Right atrium auricular region (tissue), 2 donors: ENCODE measurements around the gene CLIP1. TPM values are rescaled to one million over a fixed set of nuclear protein-coding genes. Genes with fewer than 3 reads are reported as not detected.

Experiments
- DNase-seq: peaks from one replicate; pipeline ENCODE4 v3.0.0-alpha.2; 2019; ENCODE audit warnings: low spot score
- H3K27ac ChIP-seq, 2 donors: fragments of 200-600 bp; sonication (generic); 1 replicate in 1 of 2; 2 replicates in 1 of 2; pipeline ENCODE4 v1.5.1; 2016 to 2019
- H3K27me3 ChIP-seq, 2 donors: fragments of 200-600 bp; sonication (generic); one replicate each; pipeline versions ENCODE4 v1.5.1 to v1.6.0; 2017 to 2019
- H3K36me3 ChIP-seq: fragments of 200-600 bp; sonication (generic); one replicate; pipeline ENCODE4 v1.5.1; 2016
- H3K4me1 ChIP-seq, 2 donors: fragments of 200-600 bp; sonication (generic); one replicate each; pipeline versions ENCODE4 v1.5.1 to v1.6.0; 2017 to 2019
- H3K4me3 ChIP-seq, 2 donors: fragments of 200-600 bp; sonication (generic); 1 replicate in 1 of 2; 2 replicates in 1 of 2; pipeline ENCODE4 v1.5.1; 2017 to 2019; ENCODE audit warnings: mild to moderate bottlenecking in 1 of 2, moderate library complexity in 1 of 2
- H3K9me3 ChIP-seq, 2 donors: fragments of 200-600 bp; sonication (generic); one replicate each; pipeline ENCODE4 v1.5.1; 2019
- CTCF ChIP-seq, 2 donors: fragments of 200-600 bp; sonication (generic); IDR thresholded peaks; one replicate each; pipeline ENCODE4 v1.5.1; 2019; ENCODE audit warnings: antibody characterized with exemption in 2 of 2
- total RNA-seq, 2 donors: library from RNA; depleted of rRNA; stranded (reverse); fragments of >200 nt; gene quantifications; one replicate each; pipeline ENCODE4 v1.1.0, GENCODE V29; 2016

CLIP1 gene
- total RNA-seq, 2 donors from 2014 or later: 91.5 to 153 TPM

GRCh38 chr12:122348505-122348904 is 74.0 kb downstream of the CLIP1 start:
- Histone ChIP-seq H3K36me3 (peaks cover 54% of the 10 kb centered on the region), H3K27ac (no peak overlapping the region)
- no peak for TF ChIP-seq CTCF (IDR thresholded peaks at IDR 0.05)

GRCh38 chr12:122346054-122346453 is 76.4 kb downstream of the CLIP1 start:
- Histone ChIP-seq H3K9me3 (no peaks in the 10 kb centered on the region), H3K4me1 (peaks cover 0 to 13% of the 10 kb centered on the region in 2 donors), H3K27me3 (no peaks in the 10 kb centered on the region), H3K36me3 (peaks cover 51% of the 10 kb centered on the region), H3K27ac (no peak overlapping the region), H3K4me3 (no peak overlapping the region)
- no peak for DNase-seq
- no peak for TF ChIP-seq CTCF (IDR thresholded peaks at IDR 0.05)

More at GRCh38 chr12:122348505-122348904, 74.0 kb downstream of the CLIP1 start:
- no peak overlapping the region for H3K4me3 ChIP-seq
- H3K9me3 ChIP-seq: no peaks in the 10 kb centered on the region
- H3K4me1 ChIP-seq: peaks cover 0 to 18% of the 10 kb centered on the region in 2 donors
- no peaks in the 10 kb centered on the region for H3K27me3 ChIP-seq
- no peak for DNase-seq

DNA sequence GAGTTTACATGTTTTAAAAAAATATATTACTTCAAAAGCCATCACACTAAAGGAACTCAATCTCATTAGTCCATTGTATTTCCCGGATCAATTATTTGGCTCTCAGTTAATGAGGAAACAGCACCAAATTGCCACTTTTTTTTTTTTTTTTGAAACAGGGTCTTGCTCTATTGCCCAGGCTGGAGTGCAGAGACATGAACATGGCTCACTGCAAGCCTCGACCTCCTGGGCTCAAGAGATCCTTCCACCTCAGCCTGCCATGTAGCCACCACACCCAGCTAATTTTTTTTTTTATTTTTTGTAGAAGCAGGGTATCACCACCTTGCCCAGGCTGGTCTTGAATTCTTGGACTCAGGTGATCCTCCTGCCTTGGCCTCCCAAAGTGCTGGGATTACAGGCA is 77.4 kb downstream of the CLIP1 start:
- Histone ChIP-seq H3K4me3 (no peak overlapping the region), H3K27me3 (no peaks in the 10 kb centered on the region), H3K9me3 (no peaks in the 10 kb centered on the region), H3K36me3 (peaks cover 59% of the 10 kb centered on the region), H3K27ac (no peak overlapping the region), H3K4me1 (peaks cover 0 to 3% of the 10 kb centered on the region in 2 donors)
- no peak for DNase-seq
- no peak for TF ChIP-seq CTCF (IDR thresholded peaks at IDR 0.05)

GRCh38 chr12:122336015-122336946 is 86.2 kb downstream of the CLIP1 start:
- H3K36me3 ChIP-seq: peaks cover 67% of the 10 kb centered on the region
- H3K27me3 ChIP-seq: no peaks in the 10 kb centered on the region
- H3K4me3 ChIP-seq: no peak overlapping the region
- no peak for DNase-seq
- no peak overlapping the region for H3K27ac ChIP-seq
- H3K9me3 ChIP-seq: no peaks in the 10 kb centered on the region
- TF ChIP-seq CTCF (IDR thresholded peaks at IDR 0.05): peak; percentile 40 to 68
- no peaks in the 10 kb centered on the region for H3K4me1 ChIP-seq

DNA sequence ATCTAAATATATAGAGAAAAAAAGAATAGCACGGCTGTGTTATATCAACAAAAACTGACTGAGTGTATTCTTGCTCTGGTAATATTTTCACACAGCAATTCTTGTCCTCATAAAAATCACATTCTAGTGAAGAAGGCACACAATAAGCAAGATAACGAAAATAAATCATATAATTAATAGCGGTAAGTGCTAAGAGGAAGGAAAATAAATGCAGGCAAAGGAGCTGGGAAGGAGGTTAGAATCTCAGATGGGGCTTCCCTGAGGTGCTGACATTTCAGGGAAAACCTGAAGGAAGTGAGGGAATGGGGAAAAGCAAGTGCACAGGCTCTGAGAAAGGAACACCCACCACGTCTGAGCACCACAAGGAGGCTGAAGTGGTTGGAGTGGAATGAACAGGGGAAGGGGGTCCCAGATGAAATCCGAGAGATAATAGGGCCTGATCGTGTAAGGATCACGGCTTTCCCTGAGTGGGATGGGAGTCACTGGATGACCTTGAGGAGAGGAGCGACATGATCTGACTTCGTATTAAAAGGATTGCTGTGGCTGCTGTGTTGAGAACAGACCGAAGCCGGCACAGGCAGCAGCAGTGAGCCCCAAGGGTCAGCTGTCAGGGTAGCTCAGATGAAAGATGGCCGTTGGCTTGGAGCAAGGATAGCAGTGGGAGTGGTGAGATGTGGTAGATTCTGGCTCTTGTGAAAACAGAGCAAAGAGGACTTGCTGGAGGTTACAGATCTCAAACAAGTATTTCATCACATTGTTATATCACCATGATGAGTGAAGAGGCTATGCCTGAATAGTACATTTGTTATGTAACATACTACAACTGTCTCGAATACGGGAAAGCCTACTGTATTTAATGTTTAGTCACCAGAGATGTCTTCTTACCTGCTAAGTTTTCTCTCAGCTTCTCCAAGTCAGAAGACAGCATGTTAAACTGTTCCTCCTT is 89.1 kb downstream of the CLIP1 start:
- no peaks in the 10 kb centered on the region for H3K27me3 ChIP-seq
- DNase-seq: no peak
- no peak for TF ChIP-seq CTCF (IDR thresholded peaks at IDR 0.05)
- H3K36me3 ChIP-seq: peaks cover 56% of the 10 kb centered on the region
- H3K4me3 ChIP-seq: no peak overlapping the region
- no peaks in the 10 kb centered on the region for H3K4me1 ChIP-seq
- no peaks in the 10 kb centered on the region for H3K9me3 ChIP-seq
- no peak overlapping the region for H3K27ac ChIP-seq
